WTC11 (cell line): ENCODE data around the gene PGGT1B. TPM values are rescaled to one million over a fixed set of nuclear protein-coding genes. Genes with fewer than 3 reads are reported as not detected.

Source experiments
- ATAC-seq: fragments of 200-7000 bp; cut with Tn5 transposase; 2 replicates; pipeline ENCODE4 v1.10.0; 2021; ENCODE audit warnings: mild to moderate bottlenecking, moderate library complexity
- CTCF ChIA-PET: fragments of 300-600 bp; sonication (Branson Sonifier 250); formaldehyde crosslinking; loops from one replicate; lab custom pipeline; 2021; ENCODE audit warnings: antibody characterized with exemption; lab: Charles Lee
- POLR2A ChIA-PET: fragments of 350-600 bp; sonication (Branson Sonifier 250); formaldehyde crosslinking; loops from one replicate; lab custom pipeline; 2021; ENCODE audit warnings: antibody characterized with exemption; lab: Charles Lee
- DNase-seq: peaks from one replicate; pipeline ENCODE4 v3.0.0; 2021; ENCODE audit warnings: low spot score
- H3K27ac Mint-ChIP-seq: 2 replicates; pipeline ENCODE4 v1.8.0; 2021; ENCODE audit warnings: mixed read lengths
- H3K27me3 Mint-ChIP-seq: 2 replicates; pipeline ENCODE4 v1.8.0; 2021; ENCODE audit warnings: low read depth, mild to moderate bottlenecking, moderate library complexity, mixed read lengths
- H3K36me3 Mint-ChIP-seq: 2 replicates; pipeline ENCODE4 v1.8.0; 2021; ENCODE audit warnings: mixed read lengths
- H3K4me1 Mint-ChIP-seq: 2 replicates; pipeline ENCODE4 v1.8.0; 2022; ENCODE audit warnings: mixed read lengths
- H3K4me3 Mint-ChIP-seq: 2 replicates; pipeline ENCODE4 v1.8.0; 2021; ENCODE audit warnings: mild to moderate bottlenecking, moderate library complexity, mixed read lengths
- H3K9me3 Mint-ChIP-seq: 2 replicates; pipeline ENCODE4 v1.8.0; 2021; ENCODE audit warnings: mixed read lengths
- ATF1 ChIP-seq: sonication (generic); formaldehyde crosslinking; IDR thresholded peaks from 2 replicates; pipeline ENCODE4 v1.8.1; 2023; ENCODE audit warnings: mild to moderate bottlenecking, moderate library complexity, missing genetic modification reagents
- ELF4 ChIP-seq: sonication (generic); formaldehyde crosslinking; IDR thresholded peaks from 2 replicates; pipeline ENCODE4 v1.8.1; 2022; ENCODE audit warnings: low read depth, mild to moderate bottlenecking, moderate library complexity, missing genetic modification reagents
- ESRRA ChIP-seq: sonication (generic); formaldehyde crosslinking; IDR thresholded peaks from 2 replicates; pipeline ENCODE4 v1.8.1; 2022; ENCODE audit warnings: mild to moderate bottlenecking, missing genetic modification reagents, borderline replicate concordance
- FOXP1 ChIP-seq: sonication (generic); formaldehyde crosslinking; IDR thresholded peaks from 2 replicates; pipeline ENCODE4 v1.8.0; 2022; ENCODE audit warnings: missing genetic modification reagents, mild to moderate bottlenecking, moderate library complexity, borderline replicate concordance
- NR1H2 ChIP-seq: sonication (generic); formaldehyde crosslinking; IDR thresholded peaks from 2 replicates; pipeline ENCODE4 v1.9.0; 2021; ENCODE audit warnings: mild to moderate bottlenecking, moderate library complexity, missing genetic modification reagents
- OVOL2 ChIP-seq: fragments of 250-450 bp; sonication (Bioruptor Pico); IDR thresholded peaks from 2 replicates; pipeline ENCODE4 v1.9.0; 2021; ENCODE audit warnings: mild to moderate bottlenecking, borderline replicate concordance
- RELA ChIP-seq: sonication (generic); formaldehyde crosslinking; IDR thresholded peaks from 2 replicates; pipeline ENCODE4 v1.8.1; 2022; ENCODE audit warnings: missing genetic modification reagents, mild to moderate bottlenecking, borderline replicate concordance
- TEAD1 ChIP-seq: sonication (generic); formaldehyde crosslinking; IDR thresholded peaks from 2 replicates; pipeline ENCODE4 v1.8.0; 2022; ENCODE audit warnings: mild to moderate bottlenecking, missing genetic modification reagents
- ZBTB21 ChIP-seq: sonication (generic); formaldehyde crosslinking; IDR thresholded peaks from 2 replicates; pipeline ENCODE4 v1.8.1; 2023; ENCODE audit warnings: mild to moderate bottlenecking, missing genetic modification reagents, borderline replicate concordance
- ZNF219 ChIP-seq: sonication (generic); formaldehyde crosslinking; IDR thresholded peaks from 2 replicates; pipeline ENCODE4 v1.8.0; 2023; ENCODE audit warnings: missing genetic modification reagents, mild to moderate bottlenecking, borderline replicate concordance
- total RNA-seq: library from RNA; stranded (reverse); gene quantifications from 3 replicates; pipeline ENCODE4 v1.2.3, GENCODE V29; 2021
- TF ChIP-seq, protein P1 (sequence below): fragments of 250-450 bp; sonication (Bioruptor Pico); IDR thresholded peaks from 2 replicates; pipeline ENCODE4 v1.9.0; 2021; ENCODE audit warnings: moderate library complexity, mild to moderate bottlenecking, inconsistent platforms, borderline replicate concordance
- TF ChIP-seq, protein P2 (sequence below): sonication (generic); formaldehyde crosslinking; IDR thresholded peaks from 2 replicates; pipeline ENCODE4 v1.8.1; 2022; ENCODE audit warnings: low read depth, missing genetic modification reagents, borderline replicate concordance
- TF ChIP-seq, protein P3 (sequence below): sonication (generic); formaldehyde crosslinking; IDR thresholded peaks from 2 replicates; pipeline ENCODE4 v1.8.0; 2022; ENCODE audit warnings: mild to moderate bottlenecking, missing genetic modification reagents
- TF ChIP-seq, protein P4 (sequence below): sonication (generic); formaldehyde crosslinking; IDR thresholded peaks from 2 replicates; pipeline ENCODE4 v1.8.1; 2022; ENCODE audit warnings: missing genetic modification reagents, borderline replicate concordance
- TF ChIP-seq, protein P5 (sequence below): sonication (generic); formaldehyde crosslinking; conservative IDR thresholded peaks from 2 replicates; pipeline ENCODE4 v1.8.1; 2023; ENCODE audit warnings: mild to moderate bottlenecking, low read depth, missing genetic modification reagents, moderate library complexity
- TF ChIP-seq, protein P6 (sequence below): sonication (generic); formaldehyde crosslinking; IDR thresholded peaks from 2 replicates; pipeline ENCODE4 v1.8.1; 2022; ENCODE audit warnings: mild to moderate bottlenecking, moderate library complexity, missing genetic modification reagents
- TF ChIP-seq, protein P7 (sequence below): sonication (generic); formaldehyde crosslinking; IDR thresholded peaks from 2 replicates; pipeline ENCODE4 v1.8.0; 2022; ENCODE audit warnings: missing genetic modification reagents
- TF ChIP-seq, protein P8 (sequence below): fragments of 250-450 bp; sonication (Bioruptor Pico); IDR thresholded peaks from 2 replicates; pipeline ENCODE4 v1.8.0; 2021; ENCODE audit warnings: mild to moderate bottlenecking
- TF ChIP-seq, protein P9 (sequence below): fragments of 250-450 bp; sonication (Bioruptor Pico); IDR thresholded peaks from 2 replicates; pipeline ENCODE4 v2.1.2; 2022; ENCODE audit warnings: mild to moderate bottlenecking, moderate library complexity

The PGGT1B gene
- total RNA-seq, 1 experiment from 2014 or later: 43.0 TPM

DNA sequence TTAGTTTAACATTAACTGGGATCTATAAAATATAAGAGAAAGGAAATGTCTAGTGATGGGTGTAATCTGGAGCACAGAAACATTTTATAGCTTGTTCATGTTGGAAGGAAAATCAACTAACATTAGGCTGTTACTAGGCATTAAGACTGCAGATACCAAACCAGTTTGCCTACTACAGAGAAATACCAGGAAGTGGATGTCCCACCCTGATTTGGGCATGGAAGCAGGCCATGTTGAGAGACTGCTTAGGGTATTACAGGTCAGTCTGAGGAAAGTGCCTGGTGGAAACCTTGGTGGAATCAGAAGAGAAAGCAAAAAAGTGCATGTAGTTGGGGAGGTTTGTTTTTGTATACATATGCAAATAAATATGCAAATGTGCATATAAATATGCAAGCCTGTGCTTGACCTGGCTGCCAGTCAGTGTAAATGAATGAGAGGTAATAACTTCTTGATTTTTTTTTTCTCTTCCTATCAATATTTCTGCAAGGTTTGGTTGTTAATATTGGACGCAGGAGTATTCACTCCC lies 43.4 kb upstream of the PGGT1B start (continued):
- TF ChIP-seq, protein P1, sequence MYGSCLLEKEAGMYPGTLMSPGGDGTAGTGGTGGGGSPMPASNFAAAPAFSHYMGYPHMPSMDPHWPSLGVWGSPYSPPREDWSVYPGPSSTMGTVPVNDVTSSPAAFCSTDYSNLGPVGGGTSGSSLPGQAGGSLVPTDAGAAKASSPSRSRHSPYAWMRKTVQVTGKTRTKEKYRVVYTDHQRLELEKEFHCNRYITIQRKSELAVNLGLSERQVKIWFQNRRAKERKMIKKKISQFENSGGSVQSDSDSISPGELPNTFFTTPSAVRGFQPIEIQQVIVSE (CRISPR knock-in tag): no peak
- TF ChIP-seq, protein P2, sequence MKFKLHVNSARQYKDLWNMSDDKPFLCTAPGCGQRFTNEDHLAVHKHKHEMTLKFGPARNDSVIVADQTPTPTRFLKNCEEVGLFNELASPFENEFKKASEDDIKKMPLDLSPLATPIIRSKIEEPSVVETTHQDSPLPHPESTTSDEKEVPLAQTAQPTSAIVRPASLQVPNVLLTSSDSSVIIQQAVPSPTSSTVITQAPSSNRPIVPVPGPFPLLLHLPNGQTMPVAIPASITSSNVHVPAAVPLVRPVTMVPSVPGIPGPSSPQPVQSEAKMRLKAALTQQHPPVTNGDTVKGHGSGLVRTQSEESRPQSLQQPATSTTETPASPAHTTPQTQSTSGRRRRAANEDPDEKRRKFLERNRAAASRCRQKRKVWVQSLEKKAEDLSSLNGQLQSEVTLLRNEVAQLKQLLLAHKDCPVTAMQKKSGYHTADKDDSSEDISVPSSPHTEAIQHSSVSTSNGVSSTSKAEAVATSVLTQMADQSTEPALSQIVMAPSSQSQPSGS: no peak
- TF ChIP-seq FOXP1: no peak
- TF ChIP-seq, protein P3, sequence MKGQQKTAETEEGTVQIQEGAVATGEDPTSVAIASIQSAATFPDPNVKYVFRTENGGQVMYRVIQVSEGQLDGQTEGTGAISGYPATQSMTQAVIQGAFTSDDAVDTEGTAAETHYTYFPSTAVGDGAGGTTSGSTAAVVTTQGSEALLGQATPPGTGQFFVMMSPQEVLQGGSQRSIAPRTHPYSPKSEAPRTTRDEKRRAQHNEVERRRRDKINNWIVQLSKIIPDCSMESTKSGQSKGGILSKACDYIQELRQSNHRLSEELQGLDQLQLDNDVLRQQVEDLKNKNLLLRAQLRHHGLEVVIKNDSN (CRISPR knock-in tag): no peak
- TF ChIP-seq, protein P4, sequence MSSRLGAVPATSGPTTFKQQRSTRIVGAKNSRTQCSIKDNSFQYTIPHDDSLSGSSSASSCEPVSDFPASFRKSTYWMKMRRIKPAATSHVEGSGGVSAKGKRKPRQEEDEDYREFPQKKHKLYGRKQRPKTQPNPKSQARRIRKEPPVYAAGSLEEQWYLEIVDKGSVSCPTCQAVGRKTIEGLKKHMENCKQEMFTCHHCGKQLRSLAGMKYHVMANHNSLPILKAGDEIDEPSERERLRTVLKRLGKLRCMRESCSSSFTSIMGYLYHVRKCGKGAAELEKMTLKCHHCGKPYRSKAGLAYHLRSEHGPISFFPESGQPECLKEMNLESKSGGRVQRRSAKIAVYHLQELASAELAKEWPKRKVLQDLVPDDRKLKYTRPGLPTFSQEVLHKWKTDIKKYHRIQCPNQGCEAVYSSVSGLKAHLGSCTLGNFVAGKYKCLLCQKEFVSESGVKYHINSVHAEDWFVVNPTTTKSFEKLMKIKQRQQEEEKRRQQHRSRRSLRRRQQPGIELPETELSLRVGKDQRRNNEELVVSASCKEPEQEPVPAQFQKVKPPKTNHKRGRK (CRISPR knock-in tag): no peak
- TF ChIP-seq ELF4: no peak
- TF ChIP-seq, protein P5, sequence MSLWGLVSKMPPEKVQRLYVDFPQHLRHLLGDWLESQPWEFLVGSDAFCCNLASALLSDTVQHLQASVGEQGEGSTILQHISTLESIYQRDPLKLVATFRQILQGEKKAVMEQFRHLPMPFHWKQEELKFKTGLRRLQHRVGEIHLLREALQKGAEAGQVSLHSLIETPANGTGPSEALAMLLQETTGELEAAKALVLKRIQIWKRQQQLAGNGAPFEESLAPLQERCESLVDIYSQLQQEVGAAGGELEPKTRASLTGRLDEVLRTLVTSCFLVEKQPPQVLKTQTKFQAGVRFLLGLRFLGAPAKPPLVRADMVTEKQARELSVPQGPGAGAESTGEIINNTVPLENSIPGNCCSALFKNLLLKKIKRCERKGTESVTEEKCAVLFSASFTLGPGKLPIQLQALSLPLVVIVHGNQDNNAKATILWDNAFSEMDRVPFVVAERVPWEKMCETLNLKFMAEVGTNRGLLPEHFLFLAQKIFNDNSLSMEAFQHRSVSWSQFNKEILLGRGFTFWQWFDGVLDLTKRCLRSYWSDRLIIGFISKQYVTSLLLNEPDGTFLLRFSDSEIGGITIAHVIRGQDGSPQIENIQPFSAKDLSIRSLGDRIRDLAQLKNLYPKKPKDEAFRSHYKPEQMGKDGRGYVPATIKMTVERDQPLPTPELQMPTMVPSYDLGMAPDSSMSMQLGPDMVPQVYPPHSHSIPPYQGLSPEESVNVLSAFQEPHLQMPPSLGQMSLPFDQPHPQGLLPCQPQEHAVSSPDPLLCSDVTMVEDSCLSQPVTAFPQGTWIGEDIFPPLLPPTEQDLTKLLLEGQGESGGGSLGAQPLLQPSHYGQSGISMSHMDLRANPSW (CRISPR knock-in tag): no peak
- TF ChIP-seq NR1H2 (CRISPR knock-in tag): no peak
- TF ChIP-seq RELA: no peak
- TF ChIP-seq, protein P6, sequence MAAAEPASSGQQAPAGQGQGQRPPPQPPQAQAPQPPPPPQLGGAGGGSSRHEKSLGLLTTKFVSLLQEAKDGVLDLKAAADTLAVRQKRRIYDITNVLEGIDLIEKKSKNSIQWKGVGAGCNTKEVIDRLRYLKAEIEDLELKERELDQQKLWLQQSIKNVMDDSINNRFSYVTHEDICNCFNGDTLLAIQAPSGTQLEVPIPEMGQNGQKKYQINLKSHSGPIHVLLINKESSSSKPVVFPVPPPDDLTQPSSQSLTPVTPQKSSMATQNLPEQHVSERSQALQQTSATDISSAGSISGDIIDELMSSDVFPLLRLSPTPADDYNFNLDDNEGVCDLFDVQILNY: no peak

DNA sequence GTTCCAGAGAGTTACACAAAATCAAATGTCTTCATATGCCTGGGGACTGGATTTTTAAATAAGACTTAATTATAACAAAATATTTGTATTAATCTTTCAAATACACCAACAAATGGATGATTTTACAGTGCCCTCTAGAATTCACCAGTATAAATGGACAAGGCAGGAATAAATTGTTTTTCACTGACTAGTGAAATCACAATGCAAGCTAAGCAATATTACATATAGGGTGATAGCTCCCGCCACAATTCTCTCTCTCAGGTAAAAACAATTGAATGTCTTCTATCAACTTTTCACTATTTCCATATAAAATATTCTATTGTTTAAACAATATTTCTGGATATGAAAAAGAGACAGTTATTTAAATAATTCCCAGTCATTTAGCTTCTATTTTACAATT lies 41.8 kb upstream of the PGGT1B start:
- Mint-ChIP-seq H3K36me3 (no peaks in the 10 kb centered on the region), H3K4me3 (no peak overlapping the region), H3K27ac (no peak overlapping the region), H3K27me3 (no peaks in the 10 kb centered on the region), H3K9me3 (peaks cover 9% of the 10 kb centered on the region; the same call in 1 of the 2 replicates), H3K4me1 (peaks cover 9% of the 10 kb centered on the region)
- CTCF ChIA-PET: no interaction called here
- DNase-seq (no peak), ATAC-seq (no peak)
- POLR2A ChIA-PET: no interaction called here
- TF ChIP-seq, protein P7, sequence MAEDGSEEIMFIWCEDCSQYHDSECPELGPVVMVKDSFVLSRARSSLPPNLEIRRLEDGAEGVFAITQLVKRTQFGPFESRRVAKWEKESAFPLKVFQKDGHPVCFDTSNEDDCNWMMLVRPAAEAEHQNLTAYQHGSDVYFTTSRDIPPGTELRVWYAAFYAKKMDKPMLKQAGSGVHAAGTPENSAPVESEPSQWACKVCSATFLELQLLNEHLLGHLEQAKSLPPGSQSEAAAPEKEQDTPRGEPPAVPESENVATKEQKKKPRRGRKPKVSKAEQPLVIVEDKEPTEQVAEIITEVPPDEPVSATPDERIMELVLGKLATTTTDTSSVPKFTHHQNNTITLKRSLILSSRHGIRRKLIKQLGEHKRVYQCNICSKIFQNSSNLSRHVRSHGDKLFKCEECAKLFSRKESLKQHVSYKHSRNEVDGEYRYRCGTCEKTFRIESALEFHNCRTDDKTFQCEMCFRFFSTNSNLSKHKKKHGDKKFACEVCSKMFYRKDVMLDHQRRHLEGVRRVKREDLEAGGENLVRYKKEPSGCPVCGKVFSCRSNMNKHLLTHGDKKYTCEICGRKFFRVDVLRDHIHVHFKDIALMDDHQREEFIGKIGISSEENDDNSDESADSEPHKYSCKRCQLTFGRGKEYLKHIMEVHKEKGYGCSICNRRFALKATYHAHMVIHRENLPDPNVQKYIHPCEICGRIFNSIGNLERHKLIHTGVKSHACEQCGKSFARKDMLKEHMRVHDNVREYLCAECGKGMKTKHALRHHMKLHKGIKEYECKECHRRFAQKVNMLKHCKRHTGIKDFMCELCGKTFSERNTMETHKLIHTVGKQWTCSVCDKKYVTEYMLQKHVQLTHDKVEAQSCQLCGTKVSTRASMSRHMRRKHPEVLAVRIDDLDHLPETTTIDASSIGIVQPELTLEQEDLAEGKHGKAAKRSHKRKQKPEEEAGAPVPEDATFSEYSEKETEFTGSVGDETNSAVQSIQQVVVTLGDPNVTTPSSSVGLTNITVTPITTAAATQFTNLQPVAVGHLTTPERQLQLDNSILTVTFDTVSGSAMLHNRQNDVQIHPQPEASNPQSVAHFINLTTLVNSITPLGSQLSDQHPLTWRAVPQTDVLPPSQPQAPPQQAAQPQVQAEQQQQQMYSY (CRISPR knock-in tag): no peak
- TF ChIP-seq ZBTB21 (no peak), ATF1 (CRISPR knock-in tag) (no peak), OVOL2 (CRISPR knock-in tag) (no peak), ESRRA (CRISPR knock-in tag) (no peak), TEAD1 (CRISPR knock-in tag) (no peak), ZNF219 (CRISPR knock-in tag) (no peak)
- TF ChIP-seq, protein P8, sequence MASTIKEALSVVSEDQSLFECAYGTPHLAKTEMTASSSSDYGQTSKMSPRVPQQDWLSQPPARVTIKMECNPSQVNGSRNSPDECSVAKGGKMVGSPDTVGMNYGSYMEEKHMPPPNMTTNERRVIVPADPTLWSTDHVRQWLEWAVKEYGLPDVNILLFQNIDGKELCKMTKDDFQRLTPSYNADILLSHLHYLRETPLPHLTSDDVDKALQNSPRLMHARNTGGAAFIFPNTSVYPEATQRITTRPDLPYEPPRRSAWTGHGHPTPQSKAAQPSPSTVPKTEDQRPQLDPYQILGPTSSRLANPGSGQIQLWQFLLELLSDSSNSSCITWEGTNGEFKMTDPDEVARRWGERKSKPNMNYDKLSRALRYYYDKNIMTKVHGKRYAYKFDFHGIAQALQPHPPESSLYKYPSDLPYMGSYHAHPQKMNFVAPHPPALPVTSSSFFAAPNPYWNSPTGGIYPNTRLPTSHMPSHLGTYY (CRISPR knock-in tag): no peak
- TF ChIP-seq, protein P6: no peak
- TF ChIP-seq, protein P9, sequence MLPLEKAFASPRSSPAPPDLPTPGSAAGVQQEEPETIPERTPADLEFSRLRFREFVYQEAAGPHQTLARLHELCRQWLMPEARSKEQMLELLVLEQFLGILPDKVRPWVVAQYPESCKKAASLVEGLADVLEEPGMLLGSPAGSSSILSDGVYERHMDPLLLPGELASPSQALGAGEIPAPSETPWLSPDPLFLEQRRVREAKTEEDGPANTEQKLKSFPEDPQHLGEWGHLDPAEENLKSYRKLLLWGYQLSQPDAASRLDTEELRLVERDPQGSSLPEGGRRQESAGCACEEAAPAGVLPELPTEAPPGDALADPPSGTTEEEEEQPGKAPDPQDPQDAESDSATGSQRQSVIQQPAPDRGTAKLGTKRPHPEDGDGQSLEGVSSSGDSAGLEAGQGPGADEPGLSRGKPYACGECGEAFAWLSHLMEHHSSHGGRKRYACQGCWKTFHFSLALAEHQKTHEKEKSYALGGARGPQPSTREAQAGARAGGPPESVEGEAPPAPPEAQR (CRISPR knock-in tag): no peak
